ENCODE measurements around the gene RRAGD. TPM values are rescaled to one million over a fixed set of nuclear protein-coding genes. Genes with fewer than 3 reads are reported as not detected.

The RRAGD gene
- total and polyA plus RNA-seq, 7 donors = 34.8 to 163 (median 123) TPM

DNA sequence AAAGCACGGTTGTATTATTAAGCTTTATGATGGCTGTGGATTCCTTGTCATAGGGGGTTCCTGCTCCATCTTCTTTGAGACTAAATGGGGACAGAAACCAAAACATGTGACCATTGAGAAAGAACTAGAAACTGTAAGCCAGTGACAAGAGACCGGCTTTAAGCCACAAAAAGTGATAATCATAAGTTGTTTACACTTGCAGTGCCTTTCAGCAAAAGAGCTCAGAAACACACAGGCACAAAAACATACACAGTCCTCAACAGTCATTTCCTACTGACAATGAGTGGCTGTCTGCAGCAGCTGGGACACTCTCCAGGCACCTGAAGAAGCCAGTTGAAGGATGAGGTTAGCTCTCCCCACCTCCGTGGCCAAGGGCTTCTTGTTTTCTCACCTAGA lies 39.6 kb downstream of the RRAGD start:
- 38 to 58% (median 47%) methylated on average over 3 of the region's 3 CpGs for WGBS, 3 donors
- peak in 1 of 4 donors; percentile 6 for ATAC-seq
- no peak overlapping the region for H3K4me3 ChIP-seq

GRCh38 chr6:89371849-89372505 lies 40.1 kb downstream of the RRAGD start:
- Histone ChIP-seq H3K4me3 (no peak overlapping the region), H3K4me1 (peaks cover 24% of the 10 kb centered on the region), H3K27me3 (ENCODE audit: insufficient read depth in 3 of 3, low read length in 2 of 3) (no peaks in the 10 kb centered on the region), H3K36me3 (ENCODE audit: insufficient read depth in 1 of 2, low read depth in 1 of 2) (peaks cover 0 to 35% of the 10 kb centered on the region in 2 donors), H3K27ac (peak overlapping the region; percentile 53), H3K9me3 (no peaks in the 10 kb centered on the region)
- intact Hi-C loops (cut with DNase I) = loop anchor here (5.0 kb wide), 3 partner anchors 35 to 390 kb away; partner anchors contain the start of gene RRAGD (in 1 of the 2)
- ATAC-seq (peak; percentile 79 to 87 (median 82)), DNase-seq (peak; percentile 77 to 88)
- WGBS, 3 donors = 23 to 33% (median 24%) methylated on average over 8 of the region's 8 CpGs
- peak; percentile 96 for TF ChIP-seq CTCF (IDR thresholded peaks at IDR 0.05)

More for the DNA sequence above, 39.6 kb downstream of the RRAGD start:
- TF ChIP-seq CTCF (IDR thresholded peaks at IDR 0.05) = no peak
- no peak for DNase-seq
- H3K36me3 ChIP-seq (ENCODE audit: insufficient read depth in 1 of 2, low read depth in 1 of 2) = peaks cover 0 to 35% of the 10 kb centered on the region in 2 donors
- no peaks in the 10 kb centered on the region for H3K9me3 ChIP-seq
- intact Hi-C loops (cut with DNase I) = loop anchor here (5.0 kb wide), 3 partner anchors 35 to 390 kb away; partner anchors contain the start of gene RRAGD (in 1 of the 2)
- no peaks in the 10 kb centered on the region for H3K27me3 ChIP-seq (ENCODE audit: insufficient read depth in 3 of 3, low read length in 2 of 3)
- peak overlapping the region; percentile 53 for H3K27ac ChIP-seq
- H3K4me1 ChIP-seq = peaks cover 24% of the 10 kb centered on the region

- H3K27me3 ChIP-seq (ENCODE audit: insufficient read depth in 3 of 3, low read length in 2 of 3) = no peaks in the 10 kb centered on the region
- peaks cover 0 to 36% of the 10 kb centered on the region in 2 donors for H3K36me3 ChIP-seq (ENCODE audit: insufficient read depth in 1 of 2, low read depth in 1 of 2)
- H3K4me1 ChIP-seq = peaks cover 19% of the 10 kb centered on the region
- WGBS, 3 donors = 2 to 11% (median 5%) methylated on average over 7 of the region's 7 CpGs
- intact Hi-C loops (cut with DNase I) = loop anchor here (5.0 kb wide), 2 partner anchors 57 to 243 kb away; no protein-coding TSS in a partner anchor
- ATAC-seq (peak in 3 of 4 donors; percentile 45 to 59 (median 54)), DNase-seq (peak in 1 of 2 donors; percentile 61)
- no peaks in the 10 kb centered on the region for H3K9me3 ChIP-seq
- no peak overlapping the region for H3K4me3 ChIP-seq
- no peak overlapping the region for H3K27ac ChIP-seq
- peak; percentile 58 for TF ChIP-seq CTCF (IDR thresholded peaks at IDR 0.05)
Observed at GRCh38 chr6:89368999-89369398, 43.1 kb downstream of the RRAGD start.

DNA sequence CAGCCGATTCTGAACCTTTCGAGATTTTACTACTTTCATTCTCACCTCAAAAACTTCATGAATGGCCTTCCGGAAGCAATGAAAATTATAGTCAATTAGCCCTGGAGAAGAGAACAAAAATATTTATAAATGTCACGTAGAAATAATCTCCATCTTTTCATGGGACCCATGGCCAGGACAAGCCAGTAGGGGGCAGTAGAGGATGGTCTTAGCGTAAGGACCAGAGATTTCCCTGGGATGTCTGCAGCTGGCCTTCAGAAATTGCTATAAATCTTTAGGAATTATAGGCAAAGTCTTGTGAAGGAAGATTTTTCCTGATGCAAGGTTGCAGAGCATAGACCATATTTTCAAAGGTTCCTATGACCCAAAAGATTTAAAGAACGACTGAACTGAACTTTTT lies 44.0 kb downstream of the RRAGD start:
- Histone ChIP-seq H3K36me3 (ENCODE audit: insufficient read depth in 1 of 2, low read depth in 1 of 2) (peaks cover 0 to 40% of the 10 kb centered on the region in 2 donors), H3K27ac (no peak overlapping the region), H3K4me3 (no peak overlapping the region), H3K9me3 (no peaks in the 10 kb centered on the region), H3K4me1 (peaks cover 19% of the 10 kb centered on the region), H3K27me3 (ENCODE audit: insufficient read depth in 3 of 3, low read length in 2 of 3) (no peaks in the 10 kb centered on the region)
- DNase-seq (peak; percentile 51 to 68), ATAC-seq (peak; percentile 59 to 73 (median 66))
- 35 to 47% (median 35%) methylated on average over 6 of the region's 6 CpGs for WGBS, 3 donors
- TF ChIP-seq CTCF (IDR thresholded peaks at IDR 0.05) = peak; percentile 79
- intact Hi-C loops (cut with DNase I) = loop anchor here (5.0 kb wide), 2 partner anchors 56 to 244 kb away; no protein-coding TSS in a partner anchor
